Sigmoid colon (tissue), 7 donors: ENCODE measurements around the gene MPP3. TPM values are rescaled to one million over a fixed set of nuclear protein-coding genes. Genes with fewer than 3 reads are reported as not detected.
A peak's percentile ranks its signal among the peaks of the same experiment; 100 is the strongest.

Experiments
- DNase-seq: peaks from one replicate; pipeline ENCODE4 v3.0.0-alpha.2; 2019
- H3K27ac ChIP-seq, 4 donors: fragments of 200-600 bp; sonication (generic); one replicate each; pipeline ENCODE4 v1.5.1; 2016 to 2019; ENCODE audit warnings: mild to moderate bottlenecking in 1 of 4
- H3K27me3 ChIP-seq, 3 donors: fragments of 200-600 bp; sonication (generic); one replicate each; pipeline ENCODE4 v1.5.1; 2019; ENCODE audit warnings: mild to moderate bottlenecking in 1 of 3
- H3K36me3 ChIP-seq, 4 donors: fragments of 200-600 bp; sonication (generic); one replicate each; pipeline ENCODE4 v1.5.1; 2016 to 2019
- H3K4me1 ChIP-seq, 4 donors: fragments of 200-600 bp; sonication (generic); one replicate each; pipeline ENCODE4 v1.5.1; 2017 to 2019
- H3K4me3 ChIP-seq, 4 donors: fragments of 200-600 bp; sonication (generic); one replicate each; pipeline ENCODE4 v1.5.1; 2017 to 2019; ENCODE audit warnings: mild to moderate bottlenecking in 2 of 4, moderate library complexity in 1 of 4
- H3K9me3 ChIP-seq, 4 donors: fragments of 200-600 bp in 3 of 4; sonication (generic) in 3 of 4; one replicate each; pipeline versions ENCODE4 v1.5.1 to v1.6.1; 2013 to 2019
- CTCF ChIP-seq, 4 experiments: fragments of 450-650 bp in 3 of 4; fragments of 200-600 bp in 1 of 4; IDR thresholded peaks; one replicate each; pipeline ENCODE4 v1.5.1; 2016 to 2019; ENCODE audit warnings: antibody characterized with exemption in 4 of 4, mild to moderate bottlenecking in 3 of 4, moderate library complexity in 2 of 4
- EP300 ChIP-seq, 4 donors: sonication (generic); formaldehyde crosslinking; IDR thresholded peaks; one replicate each; pipeline ENCODE4 v1.6.1; 2017; ENCODE audit warnings: antibody characterized with exemption in 4 of 4
- POLR2A ChIP-seq, 2 donors: fragments of 450-650 bp; IDR thresholded peaks; one replicate each; pipeline ENCODE4 v1.6.1; 2016; ENCODE audit warnings: antibody characterized with exemption in 2 of 2, mild to moderate bottlenecking in 2 of 2, moderate library complexity in 2 of 2
- POLR2AphosphoS5 ChIP-seq, 4 donors: sonication (generic); formaldehyde crosslinking; IDR thresholded peaks; one replicate each; pipeline ENCODE4 v1.6.1; 2017; ENCODE audit warnings: antibody characterized with exemption in 4 of 4
- WGBS, 2 donors: extraction: QIAGEN DNeasy Blood & Tissue Kit; methylation state at CpG; one replicate each; pipeline ENCODE4 v1.1.7; 2013; 5-methylcytosine and 5-hydroxymethylcytosine counted together
- intact Hi-C: fragments of 100-400 bp; cut with DNase I; formaldehyde crosslinking; loops from one replicate; pipeline ENCODE4 v1.15.1; 2023
- polyA plus RNA-seq, 3 donors: library from polyadenylated mRNA; stranded (reverse); fragments of 200-250 nt; gene quantifications; one replicate each; pipeline ENCODE4 v1.2.3, GENCODE V29; 2013
- total RNA-seq, 4 donors: library from RNA; depleted of rRNA; stranded (reverse); fragments of >200 nt; gene quantifications; one replicate each; pipeline ENCODE4 v1.1.0, GENCODE V29; 2016
- donor health status: healthy with polysubstance abuse.
- donor health status: Bipolar disorder and iron deficiency.
- donor health status: healthy.

The MPP3 gene
- total and polyA plus RNA-seq, 7 donors, result 0.23 to 10.5 (median 5.0) TPM

GRCh38 chr17:43860927-43861622, 28.1 kb upstream of the MPP3 start:
- peaks cover 0 to 20% (median 0%) of the 10 kb centered on the region in 3 donors for H3K27me3 ChIP-seq
- intact Hi-C loops, result no loop called here
- peak; percentile 67 for DNase-seq
- H3K9me3 ChIP-seq, result no peaks in the 10 kb centered on the region
- no peak for TF ChIP-seq CTCF (IDR thresholded peaks at IDR 0.05)
- no peak for TF ChIP-seq EP300 (IDR thresholded peaks at IDR 0.05)
- TF ChIP-seq POLR2AphosphoS5 (IDR thresholded peaks at IDR 0.05), result no peak
- TF ChIP-seq POLR2A (IDR thresholded peaks at IDR 0.05), result no peak
- H3K4me3 ChIP-seq, result no peak overlapping the region
- H3K36me3 ChIP-seq, result no peaks in the 10 kb centered on the region
- H3K4me1 ChIP-seq, result peaks cover 0 to 12% (median 0%) of the 10 kb centered on the region in 4 donors
- 69 to 77% methylated on average over 9 of the region's 9 CpGs for WGBS, 2 donors
- peak overlapping the region in 2 of 4 donors; percentile 3 to 8 for H3K27ac ChIP-seq

- DNase-seq, result peak; percentile 52
- intact Hi-C loops, result no loop called here
Observed at GRCh38 chr17:43860077-43860725, 27.3 kb upstream of the MPP3 start.

GRCh38 chr17:43857957-43858600, 25.1 kb upstream of the MPP3 start:
- H3K4me3 ChIP-seq, result no peak overlapping the region
- no peaks in the 10 kb centered on the region for H3K9me3 ChIP-seq
- no peak for TF ChIP-seq POLR2A (IDR thresholded peaks at IDR 0.05)
- TF ChIP-seq CTCF (IDR thresholded peaks at IDR 0.05), result no peak
- no peak for TF ChIP-seq POLR2AphosphoS5 (IDR thresholded peaks at IDR 0.05)
- no peak for TF ChIP-seq EP300 (IDR thresholded peaks at IDR 0.05)
- peaks cover 0 to 20% (median 0%) of the 10 kb centered on the region in 3 donors for H3K27me3 ChIP-seq
- DNase-seq, result no peak
- H3K27ac ChIP-seq, result no peak overlapping the region
- 70 to 75% methylated on average over 12 of the region's 12 CpGs for WGBS, 2 donors
- peaks cover 0 to 12% (median 0%) of the 10 kb centered on the region in 4 donors for H3K4me1 ChIP-seq
- H3K36me3 ChIP-seq, result no peaks in the 10 kb centered on the region
- intact Hi-C loops, result no loop called here

More at GRCh38 chr17:43860077-43860725, 27.3 kb upstream of the MPP3 start:
- Histone ChIP-seq H3K4me3 (no peak overlapping the region), H3K4me1 (peaks cover 0 to 12% (median 0%) of the 10 kb centered on the region in 4 donors), H3K36me3 (no peaks in the 10 kb centered on the region), H3K27ac (peak overlapping the region in 2 of 4 donors; percentile 5 to 6), H3K27me3 (peaks cover 0 to 20% (median 0%) of the 10 kb centered on the region in 3 donors), H3K9me3 (no peaks in the 10 kb centered on the region)
- WGBS, 2 donors, result 89 to 90% methylated on average over 12 of the region's 12 CpGs
- TF ChIP-seq EP300 (IDR thresholded peaks at IDR 0.05), result no peak
- TF ChIP-seq POLR2A (IDR thresholded peaks at IDR 0.05), result no peak

- Histone ChIP-seq H3K27me3 (peaks cover 0 to 25% (median 0%) of the 10 kb centered on the region in 3 donors), H3K4me3 (no peak overlapping the region), H3K36me3 (no peaks in the 10 kb centered on the region), H3K4me1 (peaks cover 0 to 12% (median 0%) of the 10 kb centered on the region in 4 donors), H3K27ac (no peak overlapping the region), H3K9me3 (no peaks in the 10 kb centered on the region)
- DNase-seq, result no peak
- no peak for TF ChIP-seq EP300 (IDR thresholded peaks at IDR 0.05)
- TF ChIP-seq POLR2AphosphoS5 (IDR thresholded peaks at IDR 0.05), result no peak
- TF ChIP-seq CTCF (IDR thresholded peaks at IDR 0.05), result no peak
- TF ChIP-seq POLR2A (IDR thresholded peaks at IDR 0.05), result no peak
- intact Hi-C loops, result no loop called here
- WGBS, 2 donors, result 92% methylated on average over 5 of the region's 5 CpGs
Observed at GRCh38 chr17:43857141-43857540, 24.2 kb upstream of the MPP3 start.

- Histone ChIP-seq H3K4me3 (no peak overlapping the region), H3K9me3 (no peaks in the 10 kb centered on the region), H3K27ac (no peak overlapping the region), H3K4me1 (peaks cover 0 to 7% (median 0%) of the 10 kb centered on the region in 4 donors), H3K36me3 (no peaks in the 10 kb centered on the region), H3K27me3 (peaks cover 0 to 25% (median 0%) of the 10 kb centered on the region in 3 donors)
- no peak for DNase-seq
- no peak for TF ChIP-seq EP300 (IDR thresholded peaks at IDR 0.05)
- TF ChIP-seq POLR2AphosphoS5 (IDR thresholded peaks at IDR 0.05), result no peak
- TF ChIP-seq POLR2A (IDR thresholded peaks at IDR 0.05), result no peak
- TF ChIP-seq CTCF (IDR thresholded peaks at IDR 0.05), result no peak
- intact Hi-C loops, result no loop called here
- 90 to 91% methylated on average over 3 of the region's 3 CpGs for WGBS, 2 donors
Observed at GRCh38 chr17:43856141-43856540, 23.2 kb upstream of the MPP3 start.
